ENCODE measurements around the gene KRTAP10-7.

DNA sequence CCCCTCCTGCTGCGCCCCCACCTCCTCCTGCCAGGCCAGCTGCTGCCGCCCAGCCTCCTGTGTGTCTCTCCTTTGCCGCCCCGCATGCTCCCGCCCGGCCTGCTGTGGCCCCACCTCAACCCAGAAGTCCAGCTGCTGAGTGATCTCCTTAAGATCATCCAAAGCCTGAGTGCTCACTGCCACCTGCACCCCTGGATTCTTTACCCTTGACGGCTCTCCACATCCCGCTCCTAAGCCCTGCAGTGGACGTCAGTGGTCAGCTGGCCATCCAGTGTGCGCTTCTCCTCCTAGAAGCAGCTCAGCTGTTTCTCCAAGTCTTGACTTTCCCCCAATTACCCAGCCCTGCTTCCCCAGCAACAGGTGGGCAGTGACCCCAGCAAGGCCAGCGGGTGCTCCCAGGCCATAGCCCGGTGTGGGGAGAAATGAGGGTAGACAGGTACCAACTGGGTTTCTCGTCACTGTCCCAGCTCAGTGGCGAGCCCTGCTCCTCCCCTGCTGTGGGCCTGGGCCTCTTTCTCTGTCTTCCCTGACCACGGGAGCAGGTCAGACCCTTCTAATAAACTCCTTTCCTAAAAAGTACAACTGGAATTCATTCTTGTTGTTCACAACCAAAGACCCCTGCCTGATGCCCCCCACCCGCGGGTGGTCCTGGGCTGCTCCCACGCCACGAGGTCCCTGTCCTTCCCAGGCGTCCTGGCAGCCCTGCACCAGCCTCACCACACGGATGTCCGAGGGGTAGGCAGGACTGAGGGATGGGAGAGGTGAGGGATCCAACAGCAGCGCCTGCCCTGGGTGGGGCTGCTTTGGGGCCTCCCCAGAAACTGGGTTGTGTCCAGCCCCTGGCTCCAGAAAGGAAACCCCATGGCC lies 1.4 kb downstream of the KRTAP10-7 start:
- TF ChIP-seq, protein P1, sequence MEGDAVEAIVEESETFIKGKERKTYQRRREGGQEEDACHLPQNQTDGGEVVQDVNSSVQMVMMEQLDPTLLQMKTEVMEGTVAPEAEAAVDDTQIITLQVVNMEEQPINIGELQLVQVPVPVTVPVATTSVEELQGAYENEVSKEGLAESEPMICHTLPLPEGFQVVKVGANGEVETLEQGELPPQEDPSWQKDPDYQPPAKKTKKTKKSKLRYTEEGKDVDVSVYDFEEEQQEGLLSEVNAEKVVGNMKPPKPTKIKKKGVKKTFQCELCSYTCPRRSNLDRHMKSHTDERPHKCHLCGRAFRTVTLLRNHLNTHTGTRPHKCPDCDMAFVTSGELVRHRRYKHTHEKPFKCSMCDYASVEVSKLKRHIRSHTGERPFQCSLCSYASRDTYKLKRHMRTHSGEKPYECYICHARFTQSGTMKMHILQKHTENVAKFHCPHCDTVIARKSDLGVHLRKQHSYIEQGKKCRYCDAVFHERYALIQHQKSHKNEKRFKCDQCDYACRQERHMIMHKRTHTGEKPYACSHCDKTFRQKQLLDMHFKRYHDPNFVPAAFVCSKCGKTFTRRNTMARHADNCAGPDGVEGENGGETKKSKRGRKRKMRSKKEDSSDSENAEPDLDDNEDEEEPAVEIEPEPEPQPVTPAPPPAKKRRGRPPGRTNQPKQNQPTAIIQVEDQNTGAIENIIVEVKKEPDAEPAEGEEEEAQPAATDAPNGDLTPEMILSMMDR (conservative IDR thresholded peaks at IDR 0.05 in 1 of 2, IDR thresholded peaks at IDR 0.05 in 1 of 2; ENCODE audit: low read depth in 1 of 2, low read length in 2 of 2): no peak
- no peak for TF ChIP-seq EZH2 (IDR thresholded peaks at IDR 0.05; ENCODE audit: low read length, missing control alignments)
